Inflammatory macrophage treated with lipopolysaccharide for 1 hour (primary cell): ENCODE results near the gene TARDBP.
"Not testable (repeated sequence)": the region's sequence is repeated elsewhere in the genome, so short reads cannot be mapped to it uniquely, and the experiment has no call there.

ENCODE experiments used
- DNase-seq, 2 donors: peaks; one replicate each; pipeline ENCODE4 v3.0.0-alpha.2; 2020 to 2022

TARDBP gene

DNA sequence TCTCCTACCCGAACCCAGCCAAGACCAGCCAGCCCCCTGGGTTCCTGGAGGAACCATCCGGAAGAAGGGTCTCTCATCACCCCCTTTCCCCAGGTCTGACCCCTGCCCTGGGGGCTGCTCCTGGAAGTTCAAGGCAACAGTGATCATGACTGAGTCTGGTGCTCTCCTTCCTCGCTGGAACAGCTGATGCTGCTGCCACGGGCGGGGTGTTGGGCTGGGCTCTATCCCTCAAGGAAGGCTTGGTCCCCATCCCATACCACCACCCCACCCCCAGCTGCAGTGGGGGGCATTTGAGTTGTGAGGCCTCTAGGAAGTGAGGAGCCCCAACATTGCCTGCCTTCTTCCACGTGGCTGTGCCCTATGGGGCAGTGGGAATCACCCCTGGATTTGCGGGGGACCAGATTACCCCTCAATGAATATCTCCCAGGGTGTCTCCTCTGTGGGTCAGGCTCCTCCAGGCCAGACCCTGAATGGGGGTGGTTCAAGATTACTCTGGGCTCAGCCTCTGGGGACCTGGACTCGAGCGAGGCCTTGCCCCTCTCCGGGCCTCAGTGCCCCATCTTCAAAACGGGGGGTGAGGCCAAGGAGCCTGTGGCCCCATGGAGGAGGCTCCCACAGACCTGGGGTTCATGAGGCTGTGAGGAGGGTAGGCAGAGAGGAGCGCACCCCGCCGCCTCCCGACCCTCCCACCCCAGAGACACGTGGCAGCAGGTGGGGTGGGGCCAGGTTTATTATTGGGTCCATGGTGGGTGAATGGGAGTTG is 31.8 kb downstream of the TARDBP start:
- DNase-seq, result no peak

- no peak for DNase-seq
Observed at GRCh38 chr1:11044849-11045427, 32.5 kb downstream of the TARDBP start.

DNA sequence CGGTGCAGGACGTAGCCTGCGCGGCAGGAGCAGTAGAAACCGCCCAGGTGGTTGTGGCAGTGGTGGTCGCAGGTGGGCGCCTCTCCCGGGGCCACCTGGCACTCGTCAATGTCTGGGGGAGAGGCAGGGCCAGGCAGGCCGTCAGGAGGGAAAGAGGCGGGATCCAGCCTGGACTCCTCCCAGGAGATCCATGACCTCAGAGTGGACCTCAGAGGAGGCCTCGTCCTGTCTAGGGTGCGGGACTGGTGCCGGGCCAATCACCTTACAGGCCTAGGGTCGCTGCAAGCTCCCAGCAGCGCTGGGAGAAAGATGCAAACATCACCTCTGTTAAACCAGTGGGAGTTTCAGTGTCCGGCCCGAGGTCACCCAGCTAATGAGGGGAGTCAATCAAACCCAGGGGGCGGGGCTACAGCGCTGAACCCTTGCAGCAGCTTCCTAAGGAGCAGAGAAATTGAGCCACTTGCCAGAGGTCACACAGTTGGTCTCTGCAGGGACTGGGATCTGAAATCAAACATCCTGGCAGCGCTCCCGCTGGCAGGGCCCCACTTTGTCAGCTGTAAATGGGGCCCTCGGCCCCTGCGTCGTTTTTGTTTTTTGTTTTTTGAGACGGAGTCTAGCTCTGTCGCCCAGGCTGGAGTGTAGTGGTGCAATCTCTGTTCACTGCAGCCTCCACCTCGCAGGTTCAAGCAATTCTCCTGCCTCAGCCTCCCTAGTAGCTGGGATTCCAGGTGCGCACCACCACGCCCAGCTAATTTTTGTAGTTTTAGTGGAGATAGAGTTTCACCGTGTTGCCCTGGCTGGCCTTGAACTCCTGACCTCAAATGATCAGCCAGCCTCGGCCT is 33.2 kb downstream of the TARDBP start:
- DNase-seq, result no peak

DNA sequence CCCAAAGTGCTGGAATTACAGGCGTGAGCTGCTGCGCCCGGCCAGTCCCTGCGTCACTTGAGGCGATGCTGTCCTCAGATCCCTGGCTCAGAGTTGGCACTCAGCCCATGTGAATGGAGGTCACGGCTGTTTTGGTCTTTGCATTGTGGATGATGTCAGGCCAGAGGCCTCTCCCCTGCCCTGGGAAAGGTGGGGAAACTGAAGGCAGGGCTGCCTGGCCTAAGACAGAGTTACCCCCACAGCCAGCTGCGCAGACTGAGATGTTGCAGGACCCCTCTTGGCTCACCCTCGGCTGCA is 33.8 kb downstream of the TARDBP start:
- DNase-seq, result no peak

DNA sequence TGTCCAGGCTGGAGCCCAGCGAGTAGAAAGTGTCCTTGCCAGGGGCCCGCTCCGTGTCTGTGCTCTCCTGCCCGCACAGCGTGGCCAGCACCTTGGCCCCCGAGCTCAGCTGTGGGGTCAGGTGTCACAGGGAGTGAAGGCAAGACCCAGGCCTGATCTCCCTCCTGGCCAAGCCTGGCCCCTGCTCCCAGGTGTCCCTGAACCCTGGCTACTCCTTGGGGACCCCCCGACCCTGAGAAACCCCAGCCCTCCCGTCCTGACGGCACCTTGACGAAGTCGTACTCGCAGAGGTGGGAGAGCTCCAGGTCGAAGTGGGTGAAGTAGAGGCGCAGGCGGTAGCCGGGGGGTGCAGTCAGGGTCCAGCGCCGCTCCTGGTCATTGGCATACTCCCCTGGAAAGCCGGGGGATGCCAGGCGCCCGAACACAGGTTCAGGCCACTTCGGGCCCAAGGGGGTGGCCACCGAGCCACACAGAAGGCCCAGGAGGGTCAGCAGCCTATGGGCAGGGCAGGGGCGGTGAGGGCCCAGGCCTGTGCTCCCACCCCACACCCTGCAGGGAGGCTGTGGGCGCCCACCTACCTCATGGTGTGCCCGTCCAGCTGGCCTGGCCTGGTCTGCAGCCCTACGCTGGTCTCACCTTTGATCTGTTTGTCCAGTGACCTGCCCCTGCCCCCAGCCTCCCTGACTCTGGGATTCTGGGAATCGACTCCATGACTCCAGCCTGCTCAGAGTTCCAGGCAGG is 34.3 kb downstream of the TARDBP start, which contains the start of gene MASP2:
TSS of gene MASP2 (minus strand) at position 615 of the 741 bp plus-strand sequence. CDS start at position 583, 32 bp downstream.
- DNase-seq, result no peak

- not testable (repeated sequence) for DNase-seq
Observed at GRCh38 chr1:11051121-11051520, 38.7 kb downstream of the TARDBP start.

- DNase-seq, result peak; percentile 52 to 68
Observed at GRCh38 chr1:11051781-11052511, 39.5 kb downstream of the TARDBP start.

- no peak for DNase-seq
Observed at GRCh38 chr1:11052839-11053757, 40.6 kb downstream of the TARDBP start.

DNA sequence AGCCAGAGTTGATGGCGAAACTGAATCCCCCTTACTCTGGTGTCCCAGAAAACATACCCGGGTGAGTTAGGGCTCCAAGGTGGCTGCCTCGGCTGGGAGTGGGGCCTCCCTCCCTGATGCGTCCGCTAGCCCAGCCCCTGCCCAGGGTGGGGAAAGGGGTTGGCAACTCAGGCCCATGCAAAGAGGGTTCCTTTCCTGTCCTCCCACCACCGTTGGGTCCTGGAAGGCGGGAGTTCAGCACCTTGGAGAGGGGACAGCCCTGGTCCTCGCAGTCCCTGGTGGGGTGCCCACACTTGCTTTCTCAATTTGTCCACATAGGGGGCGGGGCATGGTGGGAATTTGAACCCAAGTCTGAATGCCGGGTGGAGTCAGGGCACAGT is 41.3 kb downstream of the TARDBP start:
- DNase-seq, result no peak

DNA sequence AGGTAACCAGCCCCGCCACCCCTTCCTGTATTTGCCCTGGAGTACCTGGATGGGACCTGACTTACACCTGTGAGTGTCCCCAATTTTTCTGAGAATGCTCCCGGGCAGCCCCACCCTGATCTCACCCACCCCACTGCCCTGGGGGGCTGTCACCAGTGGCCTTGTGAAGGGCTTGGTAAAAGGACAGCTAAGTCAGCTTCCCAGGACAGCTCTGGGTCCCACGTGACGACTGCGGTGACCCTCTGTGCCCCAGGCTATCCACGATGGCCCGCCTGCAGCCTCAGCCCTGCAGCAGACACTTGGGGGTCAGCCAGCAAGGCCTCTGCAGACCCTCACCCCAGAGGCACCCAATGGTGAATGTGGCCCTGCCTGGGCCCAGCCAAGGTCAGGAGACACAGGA is 41.7 kb downstream of the TARDBP start:
- DNase-seq, result no peak

GRCh38 chr1:11054666-11055065 is 42.2 kb downstream of the TARDBP start:
- no peak for DNase-seq

DNA sequence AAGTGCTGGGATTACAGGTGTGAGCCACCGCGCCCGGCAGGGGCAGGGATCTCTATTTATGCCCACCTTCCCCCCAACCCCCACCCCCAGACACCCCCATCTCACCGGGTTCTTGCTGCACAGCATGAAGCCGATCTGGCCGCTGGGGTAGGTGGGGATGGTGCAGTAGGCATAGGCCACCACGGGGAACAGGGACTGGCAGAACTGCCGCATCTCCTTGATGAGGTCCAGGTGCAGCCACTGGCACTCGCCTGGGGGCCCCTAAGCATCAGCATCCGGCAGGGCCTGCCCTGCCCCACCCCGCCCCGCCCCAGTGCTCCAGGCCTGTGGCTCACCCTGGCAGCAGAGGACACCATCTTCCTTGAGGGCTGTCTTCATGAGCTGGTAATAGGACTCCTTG is 43.2 kb downstream of the TARDBP start:
- no peak for DNase-seq

GRCh38 chr1:11056504-11056903 is 44.0 kb downstream of the TARDBP start:
- DNase-seq, result no peak

DNA sequence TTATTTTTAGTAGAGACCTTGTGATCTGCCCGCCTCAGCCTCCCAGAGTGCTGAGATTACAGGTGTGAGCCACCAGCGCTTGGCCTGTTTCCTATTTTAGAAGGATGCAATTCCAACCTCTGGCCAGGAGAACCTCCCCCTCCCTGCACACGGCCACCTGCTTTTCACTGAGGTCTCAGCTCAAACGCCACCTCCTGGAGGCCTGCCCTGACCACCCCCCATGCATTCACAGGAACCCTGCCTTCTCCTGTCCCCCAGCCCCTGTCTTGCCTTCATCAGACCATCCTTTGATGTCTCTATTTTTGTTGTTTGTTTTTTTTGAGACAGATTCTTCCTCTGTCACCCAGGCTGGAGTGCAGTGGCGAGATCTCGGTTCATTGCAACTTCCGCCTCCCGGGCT is 45.0 kb downstream of the TARDBP start:
- DNase-seq, result no peak

GRCh38 chr1:11058026-11058425 is 45.6 kb downstream of the TARDBP start:
- DNase-seq, result no peak

DNA sequence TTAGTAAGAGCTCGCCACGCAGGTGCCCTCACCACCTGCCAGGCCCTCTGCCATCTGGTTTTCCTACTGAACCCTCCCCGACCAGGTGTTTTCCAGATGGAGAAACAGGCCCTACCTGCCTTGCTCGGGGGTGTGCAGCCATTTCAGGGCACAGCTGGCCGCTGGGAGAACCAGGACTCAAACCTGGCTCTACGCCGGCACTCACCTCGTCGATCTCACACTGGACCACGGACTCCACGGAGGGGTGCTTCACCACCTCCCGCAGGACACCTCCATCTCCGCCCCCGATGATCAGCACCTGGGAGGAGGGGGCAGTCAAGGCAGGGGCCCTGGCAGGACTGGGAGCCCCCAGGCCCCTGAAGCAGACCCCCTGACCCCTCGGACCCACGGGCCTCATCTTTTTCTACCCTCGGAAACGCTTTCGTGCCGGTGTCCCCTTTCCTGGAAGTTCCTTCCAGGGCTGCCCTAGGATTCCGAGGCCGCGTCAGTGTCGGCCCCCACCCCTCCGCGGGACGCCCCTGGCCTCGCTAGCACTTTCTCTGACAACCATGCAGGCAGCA is 46.2 kb downstream of the TARDBP start:
- no peak for DNase-seq

- DNase-seq, result no peak
Observed at GRCh38 chr1:11059155-11059967, 46.9 kb downstream of the TARDBP start.

DNA sequence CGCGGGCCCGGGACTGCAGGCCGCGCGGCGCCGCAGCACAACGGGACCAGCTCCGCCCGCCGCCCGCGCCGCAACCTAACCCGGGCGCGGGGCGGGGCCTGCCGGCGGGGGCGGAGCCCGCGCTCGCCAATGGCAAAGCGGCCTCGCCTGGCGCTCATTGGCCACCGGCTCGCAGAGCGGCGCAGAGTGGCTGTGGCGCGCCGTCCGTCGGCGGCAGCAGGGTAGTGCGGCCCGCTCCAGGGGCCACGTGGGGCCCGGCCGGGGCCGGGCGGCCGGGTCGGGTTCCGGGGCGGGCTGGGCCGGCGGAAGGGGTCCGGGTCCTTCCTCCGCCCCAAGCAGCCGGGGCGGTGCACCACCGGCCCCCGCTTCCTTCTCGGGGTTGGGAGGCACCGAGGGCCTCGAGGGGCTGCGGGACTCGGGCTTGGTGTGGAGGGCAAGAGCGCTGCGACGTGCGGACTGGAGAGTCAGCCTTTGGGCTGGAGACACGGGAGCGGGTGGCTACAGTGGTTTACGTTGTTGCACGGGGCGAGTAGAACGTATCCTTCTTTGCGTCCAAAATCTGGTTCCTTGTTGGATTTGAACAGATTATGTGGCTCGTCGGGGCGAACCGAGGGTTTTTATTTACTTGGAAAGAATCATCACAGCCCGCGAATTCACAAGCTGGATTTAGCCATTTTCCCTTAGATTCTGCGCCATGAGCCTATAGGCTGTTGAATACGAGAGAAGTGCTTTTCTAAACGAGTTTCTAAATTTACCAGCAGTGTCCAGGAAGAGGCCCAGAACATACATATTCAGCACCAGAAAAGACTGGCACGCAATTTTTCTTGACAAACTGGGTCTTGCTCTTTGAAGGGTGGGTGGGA is 47.7 kb downstream of the TARDBP start, which contains the start of gene SRM:
TSS of gene SRM (minus strand) at position 51 of the 863 bp plus-strand sequence. CDS start 75 bp downstream, outside the sequence.
- peak; percentile 89 to 93 for DNase-seq
